ENCODE results near the gene WT1.

Gene WT1

GRCh38 chr11:32438346-32438865, 3.1 kb upstream of the WT1 start:
- Histone ChIP-seq H3K4me3 (ENCODE audit: low read depth, low read length) (no peak overlapping the region), H3K9me3 (ENCODE audit: severe bottlenecking) (peaks cover 35% of the 10 kb centered on the region), H3K27ac (no peak overlapping the region), H3K36me3 (no peaks in the 10 kb centered on the region), H3K27me3 (ENCODE audit: insufficient read depth, low read depth, severe bottlenecking) (peaks cover 90% of the 10 kb centered on the region)
- DNase-seq, result no peak
- TF ChIP-seq CTCF (IDR thresholded peaks at IDR 0.05; ENCODE audit: low read depth, low read length), result no peak

DNA sequence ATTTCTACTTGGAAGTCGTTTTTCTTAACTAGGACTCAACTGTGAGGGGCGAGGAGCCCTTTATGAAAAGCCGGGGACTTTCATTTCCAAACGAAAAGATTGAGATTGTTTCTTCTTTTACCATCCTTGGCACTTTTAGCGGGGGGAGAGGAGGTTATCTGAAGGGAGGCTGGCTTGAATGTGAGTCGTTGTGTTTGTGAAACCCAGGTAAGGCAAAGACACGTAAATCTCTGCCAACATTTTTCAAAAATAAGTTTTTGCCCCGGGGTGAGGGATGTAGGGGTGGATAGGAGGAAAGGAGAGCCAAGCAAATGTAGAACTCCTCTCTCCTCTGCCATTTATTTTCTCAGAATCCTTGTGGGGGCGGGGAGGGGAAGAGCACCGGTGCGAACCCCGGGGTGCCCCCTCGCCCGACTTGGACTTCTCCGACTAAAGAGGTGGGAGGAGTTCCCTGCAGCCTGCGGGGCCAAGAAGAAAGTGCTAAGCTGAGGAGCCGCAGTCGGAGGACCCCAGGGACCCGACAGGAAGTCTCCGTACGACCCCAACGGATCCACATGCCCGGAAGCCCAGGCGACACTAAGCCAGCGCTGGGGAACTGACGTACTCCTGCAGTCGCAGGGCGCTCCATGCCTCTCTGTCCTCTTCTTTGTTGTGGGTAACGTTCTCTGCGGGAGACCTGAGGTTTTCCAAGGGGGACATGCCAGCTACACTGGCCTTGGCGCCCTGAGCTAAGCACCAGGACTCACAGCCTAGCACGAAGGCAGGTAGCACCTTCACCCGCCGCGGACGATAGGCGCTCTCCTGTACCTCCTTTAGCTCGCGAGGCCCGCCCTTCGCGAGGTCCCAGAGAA, 2.4 kb upstream of the WT1 start:
- TF ChIP-seq CTCF (IDR thresholded peaks at IDR 0.05; ENCODE audit: low read depth, low read length), result no peak
- Histone ChIP-seq H3K27me3 (ENCODE audit: insufficient read depth, low read depth, severe bottlenecking) (peaks cover 94% of the 10 kb centered on the region), H3K36me3 (no peaks in the 10 kb centered on the region), H3K9me3 (ENCODE audit: severe bottlenecking) (peaks cover 35% of the 10 kb centered on the region), H3K4me3 (ENCODE audit: low read depth, low read length) (no peak overlapping the region), H3K27ac (no peak overlapping the region)
- DNase-seq, result no peak

DNA sequence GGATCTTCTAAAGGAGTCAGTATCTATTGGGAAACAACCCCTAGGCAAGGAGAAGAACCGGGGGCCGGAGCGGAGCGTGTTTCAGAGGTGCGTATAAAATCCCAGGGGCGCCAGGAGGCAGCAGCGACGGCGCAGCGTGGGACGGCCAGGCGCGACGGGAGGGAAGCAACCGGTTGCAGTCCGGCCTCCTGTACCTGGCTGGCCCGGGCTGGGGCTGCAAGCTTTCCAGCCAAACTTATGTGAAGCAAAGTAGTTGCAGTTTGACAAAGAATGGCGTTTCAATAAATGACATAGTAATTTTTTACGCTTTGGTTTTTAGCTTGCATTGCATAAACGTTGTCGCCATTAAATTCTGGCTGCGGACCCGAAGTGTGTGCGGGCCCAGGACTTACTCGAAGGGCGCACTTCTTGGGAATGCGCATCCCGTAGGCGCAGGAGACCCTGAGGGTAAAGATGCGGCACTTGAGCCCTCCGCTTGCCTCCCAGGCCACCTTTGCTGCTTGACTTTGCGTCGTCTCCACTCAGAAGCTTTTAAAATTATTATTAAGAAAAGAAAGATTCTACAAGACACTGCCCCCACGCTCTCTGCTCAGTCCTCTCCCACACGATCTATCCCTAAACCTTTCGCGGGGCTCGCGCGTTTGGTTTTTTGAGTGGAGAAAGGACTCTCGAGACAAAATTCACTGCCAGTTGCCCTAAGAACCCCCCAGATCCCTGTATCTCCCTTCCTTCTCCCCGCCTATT, 1.6 kb upstream of the WT1 start:
- DNase-seq, result no peak
- Histone ChIP-seq H3K4me3 (ENCODE audit: low read depth, low read length) (no peak overlapping the region), H3K36me3 (no peaks in the 10 kb centered on the region), H3K27me3 (ENCODE audit: insufficient read depth, low read depth, severe bottlenecking) (peaks cover 99% of the 10 kb centered on the region), H3K9me3 (ENCODE audit: severe bottlenecking) (peaks cover 35% of the 10 kb centered on the region), H3K27ac (no peak overlapping the region)
- no peak for TF ChIP-seq CTCF (IDR thresholded peaks at IDR 0.05; ENCODE audit: low read depth, low read length)

DNA sequence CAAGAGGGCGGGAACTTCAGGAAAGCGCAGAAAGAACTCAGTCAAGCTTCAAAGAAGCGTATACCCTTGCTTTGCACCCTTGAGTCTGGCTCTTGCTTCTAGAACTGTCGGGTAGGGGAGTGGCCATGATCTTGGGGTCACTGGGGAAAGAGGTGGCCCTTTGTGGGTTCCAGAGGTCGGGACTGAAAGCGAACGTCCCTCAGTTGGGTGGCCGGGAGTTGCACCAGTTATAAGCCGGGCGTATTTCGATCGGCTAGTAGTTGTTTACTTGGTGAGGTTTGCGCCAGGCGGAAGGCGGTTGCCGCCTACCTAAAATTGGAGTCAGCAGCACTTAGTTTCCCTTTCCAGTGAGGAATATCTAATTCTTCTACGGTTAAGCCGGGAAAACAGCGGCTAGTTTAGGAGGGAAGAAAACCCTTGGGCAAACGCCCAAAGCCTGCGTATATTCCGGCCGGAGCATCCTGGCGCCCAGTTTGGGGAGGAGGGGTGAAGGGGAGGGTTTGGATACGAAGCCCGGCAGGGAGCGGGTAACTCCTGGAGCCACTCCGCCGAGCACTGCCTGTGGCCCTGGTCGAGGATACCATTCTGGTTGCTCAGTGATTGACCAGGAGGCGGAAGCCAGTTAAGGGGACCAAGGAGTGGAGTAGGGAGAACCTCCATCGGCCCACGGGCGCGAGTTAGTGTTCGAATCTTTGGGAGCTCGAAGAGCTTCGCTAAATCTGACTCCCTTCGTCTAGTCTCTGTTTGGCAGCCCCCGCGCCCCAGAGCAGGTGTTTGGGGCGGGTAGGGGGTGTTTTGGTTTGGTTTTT, 807 bp upstream of the WT1 start:
- Histone ChIP-seq H3K36me3 (no peaks in the 10 kb centered on the region), H3K4me3 (ENCODE audit: low read depth, low read length) (no peak overlapping the region), H3K27me3 (ENCODE audit: insufficient read depth, low read depth, severe bottlenecking) (peaks cover 99% of the 10 kb centered on the region), H3K9me3 (ENCODE audit: severe bottlenecking) (peaks cover 35% of the 10 kb centered on the region), H3K27ac (no peak overlapping the region)
- no peak for DNase-seq
- no peak for TF ChIP-seq CTCF (IDR thresholded peaks at IDR 0.05; ENCODE audit: low read depth, low read length)

- peak overlapping the region; percentile 13; the same call in 1 of the 2 replicates for H3K4me3 ChIP-seq (ENCODE audit: low read depth, low read length)
- DNase-seq, result no peak
- no peak overlapping the region for H3K27ac ChIP-seq
- H3K36me3 ChIP-seq, result no peaks in the 10 kb centered on the region
- peaks cover 99% of the 10 kb centered on the region for H3K27me3 ChIP-seq (ENCODE audit: insufficient read depth, low read depth, severe bottlenecking)
- H3K9me3 ChIP-seq (ENCODE audit: severe bottlenecking), result peaks cover 35% of the 10 kb centered on the region
- no peak for TF ChIP-seq CTCF (IDR thresholded peaks at IDR 0.05; ENCODE audit: low read depth, low read length)
These were observed 223 bp downstream of the WT1 start for GRCh38 chr11:32435152-32435480.

Measured in WERI-Rb-1 (cell line).